GM18505 (cell line): Measurements from ENCODE around the gene C1QTNF12.
"Not testable (repeated sequence)": the region's sequence is repeated elsewhere in the genome, so short reads cannot be mapped to it uniquely, and the experiment has no call there.

Experiments
- ATAC-seq: cut with Tn5 transposase; IDR thresholded peaks from one replicate; pipeline ENCODE4 v1.9.1; 2021; ENCODE audit not compliant: unreplicated experiment
- POLR2A ChIP-seq: IDR thresholded peaks from 4 replicates; pipeline ENCODE4 v1.6.1; 2011; ENCODE audit warnings: borderline replicate concordance; ENCODE audit not compliant: insufficient read depth, insufficient read length; ENCODE audit errors: extremely low read depth

Gene C1QTNF12

GRCh38 chr1:1255611-1256010 is 9.1 kb upstream of the C1QTNF12 start:
- no peak for TF ChIP-seq POLR2A
- ATAC-seq = no peak

DNA sequence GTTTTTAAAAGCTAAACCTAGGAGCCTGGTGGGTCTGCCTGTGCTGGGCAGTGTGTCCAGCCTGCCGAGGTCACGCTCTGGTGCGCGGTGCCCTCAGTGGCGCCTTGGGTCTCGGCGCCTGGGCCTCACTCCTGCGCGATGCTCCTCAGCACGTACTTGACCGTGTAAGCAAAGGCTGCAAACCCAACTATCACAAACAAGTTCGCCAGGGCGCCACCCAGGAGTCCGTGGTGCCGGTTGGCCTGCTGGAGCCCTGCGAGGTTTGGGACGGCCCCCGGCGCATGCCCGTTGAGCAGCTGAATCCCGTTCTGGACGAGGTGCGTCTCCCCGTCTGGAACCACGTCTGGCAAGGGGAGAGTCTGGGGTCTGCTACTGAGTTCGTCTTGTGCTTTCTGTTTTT is 8.6 kb upstream of the C1QTNF12 start:
- TF ChIP-seq POLR2A = no peak
- ATAC-seq = no peak

DNA sequence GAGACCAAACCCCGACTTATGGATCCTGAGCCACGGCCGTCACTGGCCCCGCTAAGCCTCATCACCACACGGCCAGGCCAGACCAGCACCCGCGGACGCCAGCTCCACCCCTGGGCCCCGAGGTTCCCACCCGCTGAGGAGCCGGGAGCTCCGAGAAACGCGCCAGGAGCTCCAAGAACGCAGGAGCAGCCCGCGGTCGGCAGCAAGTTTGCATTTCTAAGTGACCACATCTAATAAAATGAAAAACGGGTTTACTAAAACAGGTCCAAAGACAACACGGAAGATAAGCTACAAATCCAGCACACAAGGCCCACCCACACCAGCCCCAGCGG is 8.1 kb upstream of the C1QTNF12 start:
- no peak for ATAC-seq
- no peak for TF ChIP-seq POLR2A

DNA sequence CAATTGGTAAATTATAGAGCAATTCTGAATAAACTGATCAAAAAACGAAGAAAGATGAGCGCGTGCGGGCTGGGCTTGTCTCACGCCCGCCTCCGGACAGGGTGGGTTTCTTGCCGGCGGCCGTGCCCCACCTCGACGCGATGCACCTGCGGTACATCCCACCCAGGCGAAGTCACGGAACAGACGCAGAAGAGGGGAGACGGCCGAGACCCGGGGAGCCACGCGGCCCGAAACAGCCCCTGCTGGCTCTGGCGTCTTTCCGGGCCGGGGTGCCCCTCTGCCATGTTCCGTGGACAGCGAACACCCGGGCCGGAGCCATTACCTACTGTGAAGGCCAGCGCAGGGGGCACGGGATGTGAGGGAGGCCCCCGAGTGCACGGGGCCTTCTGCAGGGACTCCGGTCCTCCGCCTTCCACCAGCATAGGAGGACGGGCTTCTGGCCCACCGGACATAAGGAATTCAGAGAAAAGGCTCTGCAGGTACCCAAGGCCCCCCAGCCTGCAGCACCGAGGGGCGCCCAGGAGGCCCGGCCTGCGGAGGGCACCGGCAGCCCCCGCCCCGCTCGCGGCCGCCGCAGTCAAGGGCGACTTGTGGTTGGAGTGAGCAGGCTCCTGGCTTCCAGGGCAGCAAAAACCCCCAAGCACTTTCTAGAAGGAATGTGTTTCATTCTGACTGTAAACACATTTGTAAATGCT is 7.6 kb upstream of the C1QTNF12 start:
- TF ChIP-seq POLR2A = no peak
- no peak for ATAC-seq

GRCh38 chr1:1253314-1253713 is 6.8 kb upstream of the C1QTNF12 start:
- TF ChIP-seq POLR2A = no peak
- ATAC-seq = no peak

- ATAC-seq = no peak
- peak; percentile 42 for TF ChIP-seq POLR2A
Observed at GRCh38 chr1:1250786-1251284, 4.3 kb upstream of the C1QTNF12 start.

DNA sequence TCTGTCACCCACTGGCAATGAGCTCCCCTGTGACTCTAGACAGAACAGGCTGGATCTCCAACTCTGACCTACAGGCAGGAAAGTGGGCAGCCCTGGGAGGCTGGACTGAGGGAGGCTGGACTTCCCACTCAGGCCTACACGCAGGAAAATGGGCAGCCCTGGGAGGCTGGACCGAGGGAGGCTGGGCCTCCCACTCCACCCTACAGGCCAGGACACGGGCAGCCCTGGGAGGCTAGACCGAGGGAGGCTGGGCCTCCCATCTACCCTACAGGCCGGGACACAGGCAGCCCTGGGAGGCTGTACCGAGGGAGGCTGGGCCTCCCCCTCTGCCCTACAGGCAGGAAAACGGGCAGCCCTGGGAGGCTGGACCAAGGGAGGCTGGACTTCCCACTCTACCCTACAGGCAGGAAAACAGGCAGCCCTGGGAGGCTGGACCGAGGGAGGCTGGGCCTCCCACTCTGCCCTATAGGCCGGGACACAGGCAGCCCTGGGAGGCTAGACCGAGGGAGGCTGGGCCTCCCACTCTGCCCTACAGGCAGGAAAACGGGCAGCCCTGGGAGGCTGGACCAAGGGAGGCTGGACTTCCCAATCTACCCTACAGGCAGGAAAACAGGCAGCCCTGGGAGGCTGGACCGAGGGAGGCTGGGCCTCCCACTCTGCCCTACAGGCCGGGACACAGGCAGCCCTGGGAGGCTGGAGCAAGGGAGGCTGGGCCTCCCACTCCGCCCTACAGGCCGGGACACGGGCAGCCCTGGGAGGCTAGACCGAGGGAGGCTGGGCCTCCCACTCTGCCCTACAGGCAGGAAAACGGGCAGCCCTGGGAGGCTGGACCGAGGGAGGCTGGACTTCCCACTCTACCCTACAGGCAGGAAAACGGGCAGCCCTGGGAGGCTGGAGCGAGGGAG is 1.7 kb upstream of the C1QTNF12 start:
- not testable (repeated sequence) for ATAC-seq

DNA sequence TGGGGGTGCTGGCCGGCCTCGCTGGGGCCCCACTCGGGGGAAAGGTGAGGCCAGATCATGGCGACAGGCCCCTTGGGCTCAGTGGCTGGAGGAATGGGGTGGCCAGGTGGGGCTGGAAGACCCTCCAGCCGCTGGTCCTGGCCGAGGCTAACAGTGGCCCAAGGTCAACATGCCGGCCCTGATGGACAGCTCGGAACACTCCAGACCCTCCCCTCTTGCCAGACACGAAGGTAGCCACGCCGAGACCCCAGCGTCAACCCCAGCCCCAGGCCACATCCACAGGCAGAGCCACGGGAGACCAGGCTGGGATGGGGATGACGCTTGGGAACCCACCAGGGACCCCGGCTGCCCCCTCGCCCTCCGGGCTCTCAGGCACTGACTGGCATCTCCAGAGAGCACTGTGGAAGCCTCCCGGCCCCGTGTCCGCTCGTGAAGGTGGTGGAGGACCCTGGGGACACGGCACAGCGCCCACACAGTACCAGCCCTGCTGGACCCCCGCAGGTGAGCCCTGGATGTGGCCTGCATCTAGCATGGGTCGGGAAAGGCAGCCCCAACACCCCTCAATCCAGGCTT is 905 bp upstream of the C1QTNF12 start:
- no peak for ATAC-seq
- TF ChIP-seq POLR2A = no peak

- no peak for ATAC-seq
- TF ChIP-seq POLR2A = no peak
Observed at GRCh38 chr1:1245817-1246576, 525 bp downstream of the C1QTNF12 start.

GRCh38 chr1:1245178-1245816 is 1.2 kb downstream of the C1QTNF12 start:
- TF ChIP-seq POLR2A = no peak
- ATAC-seq = no peak

GRCh38 chr1:1244192-1244811 is 2.2 kb downstream of the C1QTNF12 start:
- TF ChIP-seq POLR2A = no peak
- ATAC-seq = no peak

DNA sequence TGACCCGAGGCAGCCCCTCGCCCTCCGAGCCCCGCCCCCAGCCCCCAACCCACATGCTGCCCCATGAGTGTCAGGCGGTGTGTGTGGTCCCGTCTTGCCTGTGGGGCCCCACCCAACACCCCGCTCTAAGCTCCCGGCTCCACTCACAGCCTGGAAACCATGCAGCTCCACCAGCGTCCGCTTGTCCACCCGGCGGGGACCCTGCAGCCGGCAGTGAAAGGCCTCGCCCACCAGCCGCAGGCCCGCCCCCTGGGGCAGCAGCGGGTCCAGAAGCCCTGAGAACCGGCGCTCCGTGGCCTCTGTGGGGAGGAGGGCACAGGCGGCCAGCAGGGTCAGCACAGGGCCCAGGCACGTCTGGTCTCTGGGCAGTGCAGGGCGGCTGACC is 2.7 kb downstream of the C1QTNF12 start:
- no peak for TF ChIP-seq POLR2A
- no peak for ATAC-seq

DNA sequence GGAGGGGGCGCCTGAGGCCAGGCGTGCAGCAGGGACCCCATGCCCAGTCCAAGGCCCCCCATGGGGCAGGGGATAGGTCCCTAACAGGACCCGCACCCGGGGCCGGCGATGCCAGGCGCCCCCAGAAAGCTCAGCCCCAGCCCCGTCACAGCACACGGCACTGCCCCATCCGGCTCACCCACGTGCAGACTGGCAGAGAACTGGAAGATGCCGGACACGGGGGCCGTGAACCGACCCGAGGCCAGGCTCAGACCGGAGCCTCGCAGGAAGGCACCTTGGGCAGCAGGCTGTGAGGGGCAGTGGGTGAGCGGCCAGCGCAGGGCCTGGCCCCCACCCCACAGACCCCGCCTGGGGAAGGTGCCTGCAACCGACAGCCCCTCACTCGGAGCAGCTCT is 3.3 kb downstream of the C1QTNF12 start:
- TF ChIP-seq POLR2A = no peak
- no peak for ATAC-seq
